Measurements from ENCODE around the gene PDE8B.

GRCh38 chr5:77427998-77428397 lies 217.5 kb downstream of the PDE8B start:
- no peak for TF ChIP-seq EP300 (IDR thresholded peaks at IDR 0.05)
- TF ChIP-seq POLR2A (IDR thresholded peaks at IDR 0.05) = no peak
- TF ChIP-seq POLR2AphosphoS5 (IDR thresholded peaks at IDR 0.05) = no peak

All from sigmoid colon (tissue), 4 donors.